Measurements from ENCODE around the gene CDK17.

CDK17 gene

DNA sequence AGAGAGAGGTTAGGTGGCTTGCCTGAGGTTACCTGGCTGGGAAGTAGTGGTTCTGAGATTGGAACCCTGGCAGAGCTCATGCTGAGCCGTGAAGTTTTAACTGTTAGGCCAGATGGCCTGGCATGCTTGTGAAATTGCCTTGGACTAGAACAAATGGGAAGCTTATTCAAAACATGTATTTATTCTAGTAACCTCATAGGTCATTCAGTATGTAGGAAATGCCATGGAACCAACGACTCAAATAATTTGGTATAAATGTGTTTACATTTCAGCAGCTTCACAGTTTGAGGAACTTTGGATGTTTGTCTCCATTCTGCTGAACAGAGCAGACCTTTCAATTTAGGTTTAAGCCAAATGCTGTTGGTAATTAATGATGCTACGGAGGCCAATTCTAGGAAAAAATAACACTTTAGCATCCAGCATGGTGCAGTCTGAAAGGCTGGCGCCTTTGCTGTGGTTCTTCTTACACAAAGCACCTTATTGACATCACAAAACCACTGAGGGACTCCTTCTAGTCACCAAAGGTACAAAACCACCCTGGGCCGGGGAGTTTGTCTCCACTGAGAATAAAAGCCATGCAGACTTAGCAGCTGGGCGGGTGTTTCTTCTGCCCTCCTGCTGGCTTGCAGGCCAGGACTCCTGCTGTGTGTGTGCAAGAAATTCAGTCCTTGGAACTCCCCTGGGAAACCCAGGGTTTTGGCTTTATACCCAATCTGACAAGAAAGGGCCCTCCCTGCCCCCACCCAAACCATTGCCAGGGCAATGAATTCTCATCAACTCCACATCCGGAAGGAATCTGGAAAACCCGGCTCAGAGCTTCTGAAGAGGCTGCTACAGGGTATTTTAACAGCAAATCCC lies 141.9 kb downstream of the CDK17 start:
- TF ChIP-seq, protein P1, sequence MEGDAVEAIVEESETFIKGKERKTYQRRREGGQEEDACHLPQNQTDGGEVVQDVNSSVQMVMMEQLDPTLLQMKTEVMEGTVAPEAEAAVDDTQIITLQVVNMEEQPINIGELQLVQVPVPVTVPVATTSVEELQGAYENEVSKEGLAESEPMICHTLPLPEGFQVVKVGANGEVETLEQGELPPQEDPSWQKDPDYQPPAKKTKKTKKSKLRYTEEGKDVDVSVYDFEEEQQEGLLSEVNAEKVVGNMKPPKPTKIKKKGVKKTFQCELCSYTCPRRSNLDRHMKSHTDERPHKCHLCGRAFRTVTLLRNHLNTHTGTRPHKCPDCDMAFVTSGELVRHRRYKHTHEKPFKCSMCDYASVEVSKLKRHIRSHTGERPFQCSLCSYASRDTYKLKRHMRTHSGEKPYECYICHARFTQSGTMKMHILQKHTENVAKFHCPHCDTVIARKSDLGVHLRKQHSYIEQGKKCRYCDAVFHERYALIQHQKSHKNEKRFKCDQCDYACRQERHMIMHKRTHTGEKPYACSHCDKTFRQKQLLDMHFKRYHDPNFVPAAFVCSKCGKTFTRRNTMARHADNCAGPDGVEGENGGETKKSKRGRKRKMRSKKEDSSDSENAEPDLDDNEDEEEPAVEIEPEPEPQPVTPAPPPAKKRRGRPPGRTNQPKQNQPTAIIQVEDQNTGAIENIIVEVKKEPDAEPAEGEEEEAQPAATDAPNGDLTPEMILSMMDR (IDR thresholded peaks at IDR 0.05; ENCODE audit: low read depth, low read length) = no peak
- no peak overlapping the region for H3K4me3 ChIP-seq (ENCODE audit: low read depth, low read length)
- in situ Hi-C loops (cut with HindIII; ENCODE audit: low sequenced_read_pairs) = no loop called here
- DNase-seq (ENCODE audit: low read depth, low spot score) = peak; percentile 91

DNA sequence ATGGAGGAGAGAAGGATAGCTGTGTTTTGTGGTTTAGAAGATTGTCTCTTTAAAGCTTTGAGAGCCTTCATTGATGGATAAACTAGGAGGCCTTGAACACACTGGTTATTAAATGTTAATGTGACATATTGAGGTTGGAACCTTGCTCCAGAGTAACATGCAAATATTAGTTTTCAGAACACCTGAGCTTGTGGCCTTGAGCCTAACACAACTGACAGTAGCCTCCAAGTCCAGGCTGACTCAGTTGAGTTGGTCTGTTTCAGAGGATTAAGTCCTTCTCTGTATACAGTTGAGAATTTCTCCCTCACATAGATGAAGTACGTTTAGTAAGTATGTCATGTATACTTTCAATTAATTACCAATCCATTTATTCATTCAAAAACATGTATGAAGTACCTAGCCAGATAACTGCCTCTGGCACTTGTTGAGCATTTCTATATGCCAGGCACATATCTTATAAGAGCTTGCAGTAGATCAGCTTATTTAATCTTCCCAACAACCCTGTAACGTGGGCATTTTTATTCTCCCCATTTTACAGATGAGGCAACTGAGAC lies 142.6 kb downstream of the CDK17 start:
- in situ Hi-C loops (cut with HindIII; ENCODE audit: low sequenced_read_pairs) = no loop called here
- H3K4me3 ChIP-seq (ENCODE audit: low read depth, low read length) = no peak overlapping the region
- DNase-seq (ENCODE audit: low read depth, low spot score) = no peak
- TF ChIP-seq, protein P1 (IDR thresholded peaks at IDR 0.05; ENCODE audit: low read depth, low read length) = no peak

DNA sequence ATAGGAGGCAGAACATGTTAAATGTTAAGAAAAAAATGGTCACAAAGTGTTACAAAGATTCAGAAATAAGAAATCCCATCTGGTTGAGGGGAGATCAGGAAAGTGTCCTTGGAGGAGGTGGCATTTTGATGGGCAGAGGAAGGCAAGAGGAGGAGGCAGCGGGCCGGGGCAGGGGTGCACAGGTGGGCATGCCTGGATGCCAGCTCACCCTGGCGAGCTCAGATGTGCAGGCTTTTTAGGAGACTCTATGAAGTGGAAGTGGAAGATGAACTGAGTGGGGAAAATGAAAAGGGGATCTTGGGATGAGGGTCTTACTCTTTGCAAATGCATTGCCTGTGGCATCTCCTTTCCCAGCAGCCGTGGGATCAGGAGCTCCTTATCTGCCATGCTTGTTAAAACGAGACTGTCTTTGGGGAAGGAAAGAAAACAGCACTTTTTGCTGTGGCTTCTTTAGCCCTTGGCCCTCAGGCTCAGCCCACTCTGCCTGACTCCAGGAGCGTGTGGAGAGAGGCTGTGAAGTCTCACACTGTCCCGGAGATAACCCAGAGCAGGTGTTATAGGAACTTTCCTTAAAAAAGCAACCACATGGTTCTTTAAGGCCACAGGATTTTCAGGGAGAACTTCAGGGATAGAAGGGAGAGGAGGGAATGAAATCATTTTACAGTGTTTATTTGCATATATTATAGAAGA lies 143.4 kb downstream of the CDK17 start:
- in situ Hi-C loops (cut with HindIII; ENCODE audit: low sequenced_read_pairs) = no loop called here
- no peak overlapping the region for H3K4me3 ChIP-seq (ENCODE audit: low read depth, low read length)
- DNase-seq (ENCODE audit: low read depth, low spot score) = no peak
- TF ChIP-seq, protein P1 (IDR thresholded peaks at IDR 0.05; ENCODE audit: low read depth, low read length) = no peak

DNA sequence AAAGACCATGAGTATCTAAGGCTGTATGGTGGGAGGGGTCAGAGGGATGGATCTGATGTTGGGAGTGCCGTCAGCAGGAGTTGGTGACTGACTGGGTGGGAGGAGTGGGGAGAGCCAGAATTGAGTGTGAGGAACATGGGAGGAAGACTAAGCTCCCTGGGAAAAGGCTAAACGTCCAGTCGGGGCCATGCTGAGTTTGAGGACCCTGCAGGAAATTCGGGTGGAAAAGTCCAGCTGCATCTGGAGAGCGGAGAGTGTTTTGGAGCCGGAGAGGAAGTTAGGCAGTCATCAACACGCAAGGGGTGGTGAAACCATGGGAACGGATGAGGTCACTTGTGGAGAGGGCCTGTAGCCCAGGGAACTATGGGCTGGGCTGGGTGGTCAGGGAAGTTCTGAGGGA lies 145.2 kb downstream of the CDK17 start:
- TF ChIP-seq, protein P1 (IDR thresholded peaks at IDR 0.05; ENCODE audit: low read depth, low read length) = no peak
- DNase-seq (ENCODE audit: low read depth, low spot score) = peak; percentile 78
- H3K4me3 ChIP-seq (ENCODE audit: low read depth, low read length) = no peak overlapping the region
- in situ Hi-C loops (cut with HindIII; ENCODE audit: low sequenced_read_pairs) = no loop called here

DNA sequence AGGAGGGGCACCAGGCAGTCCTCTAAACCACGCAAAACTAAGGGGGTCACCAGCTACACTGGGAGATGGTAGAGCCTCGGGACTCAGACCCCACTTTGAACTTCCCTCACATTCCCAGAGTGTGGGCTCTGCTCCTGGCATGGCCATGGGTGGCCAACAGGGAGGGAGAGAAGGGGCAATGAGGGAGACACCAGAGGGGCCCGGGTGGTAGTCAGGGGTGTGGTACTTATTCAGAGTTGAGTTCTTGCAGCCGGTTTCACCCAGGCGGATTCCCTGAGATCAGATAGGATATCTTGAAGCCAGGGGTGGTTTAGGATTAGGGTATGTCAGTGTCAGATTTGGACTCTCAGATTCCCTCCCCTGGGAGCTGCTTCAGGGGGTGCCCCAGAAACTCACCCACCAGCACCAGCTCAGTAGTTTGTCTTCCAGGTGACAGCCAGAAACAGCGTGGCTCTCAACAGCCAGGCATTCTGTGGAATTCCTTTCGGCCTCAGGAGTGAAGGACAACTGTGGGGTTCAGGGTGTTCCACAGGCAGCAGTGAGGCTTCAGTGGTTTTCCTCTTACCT lies 150.0 kb downstream of the CDK17 start:
- no peak for DNase-seq (ENCODE audit: low read depth, low spot score)
- in situ Hi-C loops (cut with HindIII; ENCODE audit: low sequenced_read_pairs) = no loop called here
- H3K4me3 ChIP-seq (ENCODE audit: low read depth, low read length) = no peak overlapping the region
- TF ChIP-seq, protein P1 (IDR thresholded peaks at IDR 0.05; ENCODE audit: low read depth, low read length) = no peak
